ENCODE results near the gene BACE2.

- TF ChIP-seq CTCF (IDR thresholded peaks at IDR 0.05): no peak
- TF ChIP-seq POLR2A (IDR thresholded peaks at IDR 0.05): no peak
These were observed 154.0 kb downstream of the BACE2 start for GRCh38 chr21:41321908-41322495.

Measured in thyroid gland (tissue), 4 donors.